ENCODE measurements around the gene MEGF8. TPM values are rescaled to one million over a fixed set of nuclear protein-coding genes. Genes with fewer than 3 reads are reported as not detected.

The MEGF8 gene
- total and polyA plus RNA-seq, 2 of the 13 experiments (the other 11 are each of a cell fraction or from before 2014, with no cell fraction given) = 4.0 to 8.8 TPM

DNA sequence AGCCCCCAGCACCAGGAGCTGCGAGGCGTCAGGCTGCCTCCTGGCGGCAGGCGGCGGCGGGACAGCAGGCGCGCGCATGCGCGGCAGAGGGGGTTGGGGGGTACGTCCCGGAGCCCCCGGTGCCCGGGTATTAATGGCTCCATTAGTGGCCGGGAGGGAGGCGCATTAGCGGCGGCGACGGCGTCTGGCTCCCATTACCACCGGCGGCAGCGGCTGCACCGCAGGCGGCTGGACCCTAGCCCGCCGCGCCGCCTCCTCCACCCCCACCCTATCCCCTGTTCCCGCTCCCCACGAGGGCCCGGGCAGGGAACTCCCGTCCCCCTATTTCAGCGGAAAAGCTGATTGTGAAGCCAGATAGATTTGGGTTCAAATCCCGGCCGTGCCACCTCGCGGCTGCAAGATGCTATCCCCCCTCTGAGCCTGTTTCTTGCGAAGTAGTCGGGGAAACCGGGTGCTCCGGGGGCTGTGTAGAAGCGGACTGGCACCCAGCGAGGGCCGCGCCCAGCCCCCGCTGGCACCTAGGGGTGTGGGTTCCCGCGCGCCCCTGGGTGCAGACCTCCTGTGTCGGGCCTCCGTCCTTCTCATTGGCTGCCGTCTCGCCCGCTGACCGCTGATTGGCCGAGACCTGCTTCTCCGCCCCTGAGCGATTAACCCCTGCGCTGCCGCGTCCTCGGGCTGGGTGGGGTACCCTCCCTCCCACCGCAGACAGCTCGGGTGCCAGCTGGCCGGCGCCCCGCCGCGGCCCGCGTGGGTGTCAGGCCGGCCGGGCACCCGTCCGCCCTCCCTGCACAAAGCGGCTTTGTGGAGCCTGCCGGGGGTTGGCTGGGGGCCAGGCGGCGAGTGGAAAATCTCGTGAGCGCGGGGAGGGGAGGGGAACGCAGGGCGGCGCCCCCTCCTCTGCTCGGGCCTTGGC is 45.3 kb upstream of the MEGF8 start (continued):
- TF ChIP-seq SNRNP70 (IDR thresholded peaks at IDR 0.05; ENCODE audit: low read depth, low read length) (no peak), MTF1 (CRISPR knock-in tag; IDR thresholded peaks at IDR 0.05) (no peak; the same call in 1 of the 2 replicates), ZNF879 (CRISPR knock-in tag; IDR thresholded peaks at IDR 0.05) (no peak), JUN (CRISPR knock-in tag; IDR thresholded peaks at IDR 0.05) (no peak), SOX6 (IDR thresholded peaks at IDR 0.05) (no peak), SOX6 (CRISPR knock-in tag; IDR thresholded peaks at IDR 0.05) (peak; percentile 40; the same call in 1 of the 2 replicates), ELF3 (CRISPR knock-in tag; IDR thresholded peaks at IDR 0.05) (no peak), ZSCAN25 (CRISPR knock-in tag; IDR thresholded peaks at IDR 0.05) (no peak; the same call in 1 of the 2 replicates), POLR2A (IDR thresholded peaks at IDR 0.05; ENCODE audit: insufficient read depth in 1 of 2, low read depth in 2 of 2, low read length in 2 of 2) (peak in 1 of 2 experiments; percentile 71; a peak in 2 of 4 replicates)
- TF ChIP-seq, protein P1, sequence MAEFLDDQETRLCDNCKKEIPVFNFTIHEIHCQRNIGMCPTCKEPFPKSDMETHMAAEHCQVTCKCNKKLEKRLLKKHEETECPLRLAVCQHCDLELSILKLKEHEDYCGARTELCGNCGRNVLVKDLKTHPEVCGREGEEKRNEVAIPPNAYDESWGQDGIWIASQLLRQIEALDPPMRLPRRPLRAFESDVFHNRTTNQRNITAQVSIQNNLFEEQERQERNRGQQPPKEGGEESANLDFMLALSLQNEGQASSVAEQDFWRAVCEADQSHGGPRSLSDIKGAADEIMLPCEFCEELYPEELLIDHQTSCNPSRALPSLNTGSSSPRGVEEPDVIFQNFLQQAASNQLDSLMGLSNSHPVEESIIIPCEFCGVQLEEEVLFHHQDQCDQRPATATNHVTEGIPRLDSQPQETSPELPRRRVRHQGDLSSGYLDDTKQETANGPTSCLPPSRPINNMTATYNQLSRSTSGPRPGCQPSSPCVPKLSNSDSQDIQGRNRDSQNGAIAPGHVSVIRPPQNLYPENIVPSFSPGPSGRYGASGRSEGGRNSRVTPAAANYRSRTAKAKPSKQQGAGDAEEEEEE (CRISPR knock-in tag; IDR thresholded peaks at IDR 0.05; ENCODE audit: borderline replicate concordance) = no peak
- TF ChIP-seq, protein P2, sequence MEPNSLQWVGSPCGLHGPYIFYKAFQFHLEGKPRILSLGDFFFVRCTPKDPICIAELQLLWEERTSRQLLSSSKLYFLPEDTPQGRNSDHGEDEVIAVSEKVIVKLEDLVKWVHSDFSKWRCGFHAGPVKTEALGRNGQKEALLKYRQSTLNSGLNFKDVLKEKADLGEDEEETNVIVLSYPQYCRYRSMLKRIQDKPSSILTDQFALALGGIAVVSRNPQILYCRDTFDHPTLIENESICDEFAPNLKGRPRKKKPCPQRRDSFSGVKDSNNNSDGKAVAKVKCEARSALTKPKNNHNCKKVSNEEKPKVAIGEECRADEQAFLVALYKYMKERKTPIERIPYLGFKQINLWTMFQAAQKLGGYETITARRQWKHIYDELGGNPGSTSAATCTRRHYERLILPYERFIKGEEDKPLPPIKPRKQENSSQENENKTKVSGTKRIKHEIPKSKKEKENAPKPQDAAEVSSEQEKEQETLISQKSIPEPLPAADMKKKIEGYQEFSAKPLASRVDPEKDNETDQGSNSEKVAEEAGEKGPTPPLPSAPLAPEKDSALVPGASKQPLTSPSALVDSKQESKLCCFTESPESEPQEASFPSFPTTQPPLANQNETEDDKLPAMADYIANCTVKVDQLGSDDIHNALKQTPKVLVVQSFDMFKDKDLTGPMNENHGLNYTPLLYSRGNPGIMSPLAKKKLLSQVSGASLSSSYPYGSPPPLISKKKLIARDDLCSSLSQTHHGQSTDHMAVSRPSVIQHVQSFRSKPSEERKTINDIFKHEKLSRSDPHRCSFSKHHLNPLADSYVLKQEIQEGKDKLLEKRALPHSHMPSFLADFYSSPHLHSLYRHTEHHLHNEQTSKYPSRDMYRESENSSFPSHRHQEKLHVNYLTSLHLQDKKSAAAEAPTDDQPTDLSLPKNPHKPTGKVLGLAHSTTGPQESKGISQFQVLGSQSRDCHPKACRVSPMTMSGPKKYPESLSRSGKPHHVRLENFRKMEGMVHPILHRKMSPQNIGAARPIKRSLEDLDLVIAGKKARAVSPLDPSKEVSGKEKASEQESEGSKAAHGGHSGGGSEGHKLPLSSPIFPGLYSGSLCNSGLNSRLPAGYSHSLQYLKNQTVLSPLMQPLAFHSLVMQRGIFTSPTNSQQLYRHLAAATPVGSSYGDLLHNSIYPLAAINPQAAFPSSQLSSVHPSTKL (CRISPR knock-in tag; IDR thresholded peaks at IDR 0.05) = no peak
- TF ChIP-seq, protein P3, sequence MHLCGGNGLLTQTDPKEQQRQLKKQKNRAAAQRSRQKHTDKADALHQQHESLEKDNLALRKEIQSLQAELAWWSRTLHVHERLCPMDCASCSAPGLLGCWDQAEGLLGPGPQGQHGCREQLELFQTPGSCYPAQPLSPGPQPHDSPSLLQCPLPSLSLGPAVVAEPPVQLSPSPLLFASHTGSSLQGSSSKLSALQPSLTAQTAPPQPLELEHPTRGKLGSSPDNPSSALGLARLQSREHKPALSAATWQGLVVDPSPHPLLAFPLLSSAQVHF (CRISPR knock-in tag; IDR thresholded peaks at IDR 0.05) = no peak
- TF ChIP-seq, protein P4, sequence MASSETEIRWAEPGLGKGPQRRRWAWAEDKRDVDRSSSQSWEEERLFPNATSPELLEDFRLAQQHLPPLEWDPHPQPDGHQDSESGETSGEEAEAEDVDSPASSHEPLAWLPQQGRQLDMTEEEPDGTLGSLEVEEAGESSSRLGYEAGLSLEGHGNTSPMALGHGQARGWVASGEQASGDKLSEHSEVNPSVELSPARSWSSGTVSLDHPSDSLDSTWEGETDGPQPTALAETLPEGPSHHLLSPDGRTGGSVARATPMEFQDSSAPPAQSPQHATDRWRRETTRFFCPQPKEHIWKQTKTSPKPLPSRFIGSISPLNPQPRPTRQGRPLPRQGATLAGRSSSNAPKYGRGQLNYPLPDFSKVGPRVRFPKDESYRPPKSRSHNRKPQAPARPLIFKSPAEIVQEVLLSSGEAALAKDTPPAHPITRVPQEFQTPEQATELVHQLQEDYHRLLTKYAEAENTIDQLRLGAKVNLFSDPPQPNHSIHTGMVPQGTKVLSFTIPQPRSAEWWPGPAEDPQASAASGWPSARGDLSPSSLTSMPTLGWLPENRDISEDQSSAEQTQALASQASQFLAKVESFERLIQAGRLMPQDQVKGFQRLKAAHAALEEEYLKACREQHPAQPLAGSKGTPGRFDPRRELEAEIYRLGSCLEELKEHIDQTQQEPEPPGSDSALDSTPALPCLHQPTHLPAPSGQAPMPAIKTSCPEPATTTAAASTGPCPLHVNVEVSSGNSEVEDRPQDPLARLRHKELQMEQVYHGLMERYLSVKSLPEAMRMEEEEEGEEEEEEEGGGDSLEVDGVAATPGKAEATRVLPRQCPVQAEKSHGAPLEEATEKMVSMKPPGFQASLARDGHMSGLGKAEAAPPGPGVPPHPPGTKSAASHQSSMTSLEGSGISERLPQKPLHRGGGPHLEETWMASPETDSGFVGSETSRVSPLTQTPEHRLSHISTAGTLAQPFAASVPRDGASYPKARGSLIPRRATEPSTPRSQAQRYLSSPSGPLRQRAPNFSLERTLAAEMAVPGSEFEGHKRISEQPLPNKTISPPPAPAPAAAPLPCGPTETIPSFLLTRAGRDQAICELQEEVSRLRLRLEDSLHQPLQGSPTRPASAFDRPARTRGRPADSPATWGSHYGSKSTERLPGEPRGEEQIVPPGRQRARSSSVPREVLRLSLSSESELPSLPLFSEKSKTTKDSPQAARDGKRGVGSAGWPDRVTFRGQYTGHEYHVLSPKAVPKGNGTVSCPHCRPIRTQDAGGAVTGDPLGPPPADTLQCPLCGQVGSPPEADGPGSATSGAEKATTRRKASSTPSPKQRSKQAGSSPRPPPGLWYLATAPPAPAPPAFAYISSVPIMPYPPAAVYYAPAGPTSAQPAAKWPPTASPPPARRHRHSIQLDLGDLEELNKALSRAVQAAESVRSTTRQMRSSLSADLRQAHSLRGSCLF (CRISPR knock-in tag; IDR thresholded peaks at IDR 0.05; ENCODE audit: borderline replicate concordance) = no peak
- TF ChIP-seq, protein P5, sequence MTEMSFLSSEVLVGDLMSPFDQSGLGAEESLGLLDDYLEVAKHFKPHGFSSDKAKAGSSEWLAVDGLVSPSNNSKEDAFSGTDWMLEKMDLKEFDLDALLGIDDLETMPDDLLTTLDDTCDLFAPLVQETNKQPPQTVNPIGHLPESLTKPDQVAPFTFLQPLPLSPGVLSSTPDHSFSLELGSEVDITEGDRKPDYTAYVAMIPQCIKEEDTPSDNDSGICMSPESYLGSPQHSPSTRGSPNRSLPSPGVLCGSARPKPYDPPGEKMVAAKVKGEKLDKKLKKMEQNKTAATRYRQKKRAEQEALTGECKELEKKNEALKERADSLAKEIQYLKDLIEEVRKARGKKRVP (CRISPR knock-in tag; IDR thresholded peaks at IDR 0.05) = no peak
